ENCODE data around the gene KHDRBS1. TPM values are rescaled to one million over a fixed set of nuclear protein-coding genes. Genes with fewer than 3 reads are reported as not detected.

Gene KHDRBS1
- total and polyA plus RNA-seq, 2 donors (not counting 1 experiment from before 2014, with no cell fraction given): 35.7 to 101 TPM

- Histone ChIP-seq H4K20me1 (ENCODE audit: control insufficient read depth, insufficient read depth, low read length, poor library complexity, severe bottlenecking) (no peaks in the 10 kb centered on the region), H3K4me1 (ENCODE audit: control insufficient read depth in 2 of 2, insufficient read depth in 2 of 2, low read length in 2 of 2) (peaks cover 12 to 21% of the 10 kb centered on the region in 2 donors), H3K9ac (ENCODE audit: low read length) (no peak overlapping the region), H3K9me3 (ENCODE audit: control extremely low read depth in 1 of 3, control insufficient read depth in 2 of 3, insufficient read depth in 1 of 3, low read length in 2 of 3) (no peaks in the 10 kb centered on the region), H3K36me3 (replicated peaks in 1 of 2; ENCODE audit: control extremely low read depth in 1 of 2, control insufficient read depth in 1 of 2, extremely low read depth in 1 of 2, insufficient read depth in 2 of 2, low read length in 1 of 2) (no peaks in the 10 kb centered on the region), H2AFZ (ENCODE audit: insufficient read depth, low read depth, low read length, poor library complexity, severe bottlenecking) (no peak overlapping the region), H3K4me2 (replicated peaks; ENCODE audit: low read depth, low read length, poor library complexity, severe bottlenecking) (peak overlapping the region; percentile 28), H3K79me2 (ENCODE audit: control insufficient read depth, insufficient read depth, low read length) (no peaks in the 10 kb centered on the region), H3K27me3 (replicated peaks in 1 of 4; ENCODE audit: control extremely low read depth in 1 of 4, control insufficient read depth in 3 of 4, insufficient read depth in 4 of 4, low read length in 3 of 4) (no peaks in the 10 kb centered on the region), H3K4me3 (ENCODE audit: control extremely low read depth in 1 of 5, extremely low read depth in 1 of 5, insufficient read depth in 1 of 5, low read depth in 2 of 5, low read length in 4 of 5) (no peak overlapping the region), H3K27ac (ENCODE audit: low read length in 2 of 2) (no peak overlapping the region)
- no peaks in the 10 kb centered on the region for H3K27me3 Mint-ChIP-seq
- peak overlapping the region; percentile 73 for H3K27ac Mint-ChIP-seq
- WGBS (ENCODE audit: insufficient coverage): 72% methylated on average over 3 of the region's 3 CpGs
- DNase-seq: peak; percentile 48
- peak overlapping the region; percentile 0 for H3K4me3 Mint-ChIP-seq
- intact Hi-C loops (cut with micrococcal nuclease): no loop called here
- peak; percentile 56 for ATAC-seq (ENCODE audit: low read depth)
- H3K4me1 Mint-ChIP-seq: peaks cover 22% of the 10 kb centered on the region
- no peaks in the 10 kb centered on the region for H3K9me3 Mint-ChIP-seq (ENCODE audit: insufficient read depth)
- POLR2A ChIA-PET: interaction anchor here (0.6 to 0.7 kb wide), 2 partner anchors 21 to 68 kb away, joined by 3 read pairs; no protein-coding TSS in a partner anchor
- CTCF ChIA-PET: interaction anchor here (0.6 to 2.2 kb wide), 9 partner anchors 8 to 367 kb away, joined by 3 to 9 read pairs (median 3); partner anchors contain the start of genes KHDRBS1 and PTP4A2
- TF ChIP-seq EZH2 (IDR thresholded peaks at IDR 0.05; ENCODE audit: borderline replicate concordance, insufficient read depth, low read depth, low read length, poor library complexity, severe bottlenecking) (no peak), CTCF (IDR thresholded peaks at IDR 0.05) (no peak)
These were observed 8.1 kb upstream of the KHDRBS1 start for GRCh38 chr1:32005522-32005921.

- intact Hi-C loops (cut with micrococcal nuclease): no loop called here
- CTCF ChIA-PET: interaction anchor here (1.6 kb wide), 1 partner anchor 13 kb away, joined by 4 read pairs; no protein-coding TSS in a partner anchor
- ATAC-seq (ENCODE audit: low read depth) (no peak), DNase-seq (no peak)
- H3K27me3 Mint-ChIP-seq: no peaks in the 10 kb centered on the region
- H4K20me1 ChIP-seq (ENCODE audit: control insufficient read depth, insufficient read depth, low read length, poor library complexity, severe bottlenecking): no peaks in the 10 kb centered on the region
- no peak overlapping the region for H3K4me3 Mint-ChIP-seq
- peaks cover 12 to 22% of the 10 kb centered on the region in 2 donors for H3K4me1 ChIP-seq (ENCODE audit: control insufficient read depth in 2 of 2, insufficient read depth in 2 of 2, low read length in 2 of 2)
- H3K27me3 ChIP-seq (replicated peaks in 1 of 4; ENCODE audit: control extremely low read depth in 1 of 4, control insufficient read depth in 3 of 4, insufficient read depth in 4 of 4, low read length in 3 of 4): no peaks in the 10 kb centered on the region
- H3K4me2 ChIP-seq (replicated peaks; ENCODE audit: low read depth, low read length, poor library complexity, severe bottlenecking): no peak overlapping the region
- H3K9me3 Mint-ChIP-seq (ENCODE audit: insufficient read depth): no peaks in the 10 kb centered on the region
- no peak overlapping the region for H3K9ac ChIP-seq (ENCODE audit: low read length)
- H3K27ac Mint-ChIP-seq: no peak overlapping the region
- H2AFZ ChIP-seq (ENCODE audit: insufficient read depth, low read depth, low read length, poor library complexity, severe bottlenecking): no peak overlapping the region
- no peaks in the 10 kb centered on the region for H3K9me3 ChIP-seq (ENCODE audit: control extremely low read depth in 1 of 3, control insufficient read depth in 2 of 3, insufficient read depth in 1 of 3, low read length in 2 of 3)
- no peak overlapping the region for H3K4me3 ChIP-seq (ENCODE audit: control extremely low read depth in 1 of 5, extremely low read depth in 1 of 5, insufficient read depth in 1 of 5, low read depth in 2 of 5, low read length in 4 of 5)
- POLR2A ChIA-PET: interaction anchor here (1.2 kb wide), 1 partner anchor 193 kb away, joined by 3 read pairs; the partner anchor contains the start of gene CCDC28B
- no peak for TF ChIP-seq EZH2 (IDR thresholded peaks at IDR 0.05; ENCODE audit: borderline replicate concordance, insufficient read depth, low read depth, low read length, poor library complexity, severe bottlenecking)
- peaks cover 17% of the 10 kb centered on the region for H3K4me1 Mint-ChIP-seq
- H3K79me2 ChIP-seq (ENCODE audit: control insufficient read depth, insufficient read depth, low read length): no peaks in the 10 kb centered on the region
- H3K27ac ChIP-seq (ENCODE audit: low read length in 2 of 2): no peak overlapping the region
- no CpG with 5 or more reads among the region's 1 CpG for WGBS (ENCODE audit: insufficient coverage)
- no peaks in the 10 kb centered on the region for H3K36me3 ChIP-seq (replicated peaks in 1 of 2; ENCODE audit: control extremely low read depth in 1 of 2, control insufficient read depth in 1 of 2, extremely low read depth in 1 of 2, insufficient read depth in 2 of 2, low read length in 1 of 2)
These were observed 6.1 kb upstream of the KHDRBS1 start for GRCh38 chr1:32007591-32007940.

Data from B cell (primary cell).